LNCaP clone FGC (cell line): ENCODE results near the gene NRP1.

Experiments
- DNase-seq: peaks from one replicate; pipeline ENCODE4 v3.0.0-alpha.2; 2011; ENCODE audit warnings: low read depth
- H3K4me3 ChIP-seq: 2 replicates; pipeline ENCODE4 v1.5.1; 2011; ENCODE audit warnings: mild to moderate bottlenecking, low read depth, low read length, control low read depth
- CTCF ChIP-seq: IDR thresholded peaks from 2 replicates; pipeline ENCODE4 v1.5.1; 2012; ENCODE audit warnings: mild to moderate bottlenecking; ENCODE audit not compliant: control insufficient read depth, insufficient read depth; ENCODE audit errors: extremely low read depth

NRP1 gene

GRCh38 chr10:33212061-33212748 is 122.3 kb downstream of the NRP1 start:
- H3K4me3 ChIP-seq = no peak overlapping the region
- no peak for DNase-seq
- no peak for TF ChIP-seq CTCF

GRCh38 chr10:33211106-33211878 is 123.2 kb downstream of the NRP1 start:
- no peak for DNase-seq
- no peak for TF ChIP-seq CTCF
- no peak overlapping the region for H3K4me3 ChIP-seq

- no peak overlapping the region for H3K4me3 ChIP-seq
- DNase-seq = no peak
- no peak for TF ChIP-seq CTCF
Measured at GRCh38 chr10:33209802-33210201, 124.7 kb downstream of the NRP1 start.

GRCh38 chr10:33208166-33208565 is 126.3 kb downstream of the NRP1 start:
- TF ChIP-seq CTCF = no peak
- no peak for DNase-seq
- H3K4me3 ChIP-seq = no peak overlapping the region

- TF ChIP-seq CTCF = no peak
- no peak for DNase-seq
- no peak overlapping the region for H3K4me3 ChIP-seq
Measured at GRCh38 chr10:33204031-33204430, 130.4 kb downstream of the NRP1 start.

GRCh38 chr10:33201971-33202370 is 132.5 kb downstream of the NRP1 start:
- DNase-seq = no peak
- no peak for TF ChIP-seq CTCF
- H3K4me3 ChIP-seq = no peak overlapping the region
